ENCODE measurements around the gene SF3A1. TPM values are rescaled to one million over a fixed set of nuclear protein-coding genes. Genes with fewer than 3 reads are reported as not detected.
A peak's percentile ranks its signal among the peaks of the same experiment; 100 is the strongest.

SF3A1 gene
- total RNA-seq, 1 donor from 2014 or later: 164 TPM

DNA sequence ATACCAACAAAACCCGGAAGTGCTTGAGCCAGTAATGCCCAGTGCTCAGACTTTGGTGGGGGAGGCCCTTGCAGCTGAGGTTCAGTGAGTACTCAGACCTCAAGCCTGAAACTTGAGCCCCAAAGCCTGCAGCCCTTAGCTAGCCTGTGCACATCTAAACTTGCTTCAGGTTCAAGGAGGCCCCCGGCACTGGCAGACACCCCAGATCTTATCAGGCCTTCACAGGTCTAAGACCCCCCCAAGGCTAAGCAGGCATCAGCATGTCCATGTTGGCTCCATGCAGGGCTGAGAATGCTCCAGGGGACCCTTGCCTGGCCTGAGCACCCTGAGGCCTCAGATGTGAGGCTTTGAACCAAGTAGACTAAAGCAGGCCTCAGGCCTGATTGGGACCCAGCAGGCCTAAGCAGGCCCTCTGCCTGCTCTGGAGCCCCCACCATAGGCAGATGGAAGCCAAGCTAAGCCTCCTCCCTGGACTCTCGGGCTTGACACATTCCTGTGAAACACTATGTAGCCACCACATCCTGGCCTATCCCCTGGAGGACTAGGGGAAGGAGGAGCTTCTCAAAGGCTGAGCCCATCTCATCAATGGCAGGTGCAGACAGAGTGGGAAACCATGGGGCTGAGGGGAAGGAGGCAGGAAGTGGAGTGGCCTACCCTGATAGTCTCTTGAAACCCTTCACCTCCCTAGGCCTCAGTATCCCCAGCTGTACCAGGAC is 66.2 kb downstream of the SF3A1 start:
- no peak for DNase-seq
- peaks cover 39% of the 10 kb centered on the region for H3K36me3 ChIP-seq
- peaks cover 36% of the 10 kb centered on the region for H3K4me1 ChIP-seq
- no peak for TF ChIP-seq CTCF (IDR thresholded peaks at IDR 0.05)
- peak overlapping the region; percentile 97 for H3K4me3 ChIP-seq
- H3K27me3 ChIP-seq: no peaks in the 10 kb centered on the region
- intact Hi-C loops (cut with DNase I): no loop called here
- ATAC-seq: peak; percentile 1
- H3K9me3 ChIP-seq: no peaks in the 10 kb centered on the region
- H3K27ac ChIP-seq: peak overlapping the region; percentile 92

DNA sequence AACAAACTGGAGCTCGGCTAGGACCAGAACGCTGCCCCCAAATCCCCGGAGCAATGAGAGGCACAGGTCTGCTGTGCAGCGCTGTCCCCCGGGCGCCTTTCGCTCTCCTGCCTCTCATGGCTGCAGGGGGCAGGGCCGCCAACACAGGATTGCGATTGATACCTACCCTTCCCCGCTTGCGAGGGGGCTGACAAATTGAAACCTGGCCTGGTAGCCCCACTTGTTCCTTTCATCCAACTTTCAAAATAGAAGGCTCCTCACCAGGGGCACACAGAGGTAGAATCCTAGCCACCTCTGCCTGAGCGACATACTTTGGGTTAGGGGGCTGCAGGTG is 66.7 kb downstream of the SF3A1 start:
- no peak for DNase-seq
- TF ChIP-seq CTCF (IDR thresholded peaks at IDR 0.05): no peak
- H3K9me3 ChIP-seq: no peaks in the 10 kb centered on the region
- no peaks in the 10 kb centered on the region for H3K27me3 ChIP-seq
- peaks cover 36% of the 10 kb centered on the region for H3K4me1 ChIP-seq
- intact Hi-C loops (cut with DNase I): loop anchor here (5.0 kb wide), 1 partner anchor 97 kb away; the partner anchor contains the start of gene RNF215
- peaks cover 39% of the 10 kb centered on the region for H3K36me3 ChIP-seq
- H3K4me3 ChIP-seq: peak overlapping the region; percentile 97
- ATAC-seq: no peak
- H3K27ac ChIP-seq: peak overlapping the region; percentile 92

DNA sequence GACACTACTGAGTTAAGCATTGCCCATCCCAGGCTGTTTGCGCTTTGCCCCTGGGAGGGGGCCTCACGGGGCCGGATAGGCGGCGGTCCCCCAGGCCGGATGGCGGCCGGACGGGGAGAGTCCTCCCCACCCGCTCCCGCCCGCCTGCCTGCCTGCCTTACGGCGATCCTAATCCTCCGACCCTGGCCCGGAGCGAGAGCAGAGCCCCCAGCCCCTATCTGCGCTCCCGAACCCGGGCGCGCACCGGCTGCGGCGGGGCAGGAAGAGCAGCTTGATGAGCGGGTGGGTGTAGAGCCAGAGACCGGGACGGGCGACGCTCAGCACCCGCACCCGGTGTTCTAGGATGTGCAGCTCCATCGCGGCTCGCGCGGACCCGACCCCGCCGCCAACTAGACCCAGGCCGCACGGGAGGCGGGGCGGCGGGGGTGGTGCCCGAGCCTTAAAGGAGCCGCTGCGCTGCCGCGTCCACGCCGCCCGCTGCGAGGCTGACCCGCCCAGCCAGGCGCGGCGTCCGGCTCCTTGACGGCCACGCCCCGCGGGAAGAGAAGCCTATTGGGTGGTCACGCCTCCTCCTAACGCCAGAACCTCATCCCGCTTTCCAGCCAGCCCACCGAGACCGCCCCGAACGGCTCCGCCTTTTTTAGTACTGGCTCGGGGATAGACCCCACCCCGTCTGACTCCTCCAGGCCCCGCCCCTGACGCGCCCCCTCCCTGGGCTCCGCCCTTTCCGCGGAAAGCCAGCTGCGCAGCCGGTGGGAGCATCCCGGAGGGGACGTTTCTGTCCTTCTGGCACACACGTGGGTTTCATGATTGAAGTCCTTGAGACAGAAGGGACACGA is 67.3 kb downstream of the SF3A1 start, which contains the start of gene CASTOR1:
TSS of gene CASTOR1 (minus strand) at position 365 of the 839 bp plus-strand sequence. CDS start at position 357, 8 bp downstream.
- ATAC-seq (peak; percentile 87), DNase-seq (peak; percentile 99)
- no peaks in the 10 kb centered on the region for H3K27me3 ChIP-seq
- peaks cover 38% of the 10 kb centered on the region for H3K36me3 ChIP-seq
- no peak for TF ChIP-seq CTCF (IDR thresholded peaks at IDR 0.05)
- no peaks in the 10 kb centered on the region for H3K9me3 ChIP-seq
- H3K4me3 ChIP-seq: peak within 1 kb of the TSS; percentile 97
- peaks cover 36% of the 10 kb centered on the region for H3K4me1 ChIP-seq
- intact Hi-C loops (cut with DNase I): loop anchor here (5.0 kb wide), 1 partner anchor 98 kb away; the partner anchor contains the start of gene RNF215
- peak within 1 kb of the TSS; percentile 92 for H3K27ac ChIP-seq

DNA sequence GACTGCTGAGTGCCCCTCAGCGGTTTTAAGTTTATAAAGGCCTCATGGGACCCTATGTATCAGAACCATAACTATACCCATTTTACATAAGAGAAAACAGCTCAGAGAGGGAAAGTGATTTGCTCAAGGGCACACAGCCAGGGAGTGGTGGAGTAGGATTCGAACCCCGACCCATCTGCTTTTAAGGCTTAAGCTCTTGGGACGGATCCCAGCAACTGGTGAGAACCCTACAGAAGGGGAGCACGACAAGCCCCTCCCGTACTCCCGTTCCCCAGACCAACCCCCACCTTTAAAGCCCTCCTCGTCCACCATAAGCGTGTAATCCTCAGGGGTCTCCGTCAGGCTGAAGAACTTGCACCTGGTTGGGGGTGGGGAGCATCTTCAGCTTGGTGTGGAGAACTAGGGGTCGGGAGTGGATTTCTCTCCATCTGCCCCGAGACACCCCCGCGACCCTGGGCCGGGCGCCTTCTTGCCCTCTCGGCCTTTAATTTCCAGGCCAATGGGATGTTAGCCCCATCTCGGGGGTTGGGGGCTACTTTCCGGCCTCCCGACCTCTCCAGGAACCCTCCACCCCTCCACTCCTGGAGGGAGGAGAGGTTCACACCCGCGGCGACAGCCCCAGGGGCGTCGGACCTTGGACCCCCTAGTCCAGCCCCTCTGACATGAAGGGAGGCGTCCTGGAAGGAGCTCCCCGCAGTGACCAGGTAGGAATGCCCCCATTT is 68.1 kb downstream of the SF3A1 start:
- H3K4me3 ChIP-seq: peak overlapping the region; percentile 97
- H3K27ac ChIP-seq: peak overlapping the region; percentile 92
- H3K36me3 ChIP-seq: peaks cover 30% of the 10 kb centered on the region
- H3K27me3 ChIP-seq: no peaks in the 10 kb centered on the region
- no peaks in the 10 kb centered on the region for H3K9me3 ChIP-seq
- H3K4me1 ChIP-seq: peaks cover 36% of the 10 kb centered on the region
- DNase-seq (peak; percentile 66), ATAC-seq (no peak)
- TF ChIP-seq CTCF (IDR thresholded peaks at IDR 0.05): no peak
- intact Hi-C loops (cut with DNase I): loop anchor here (5.0 kb wide), 1 partner anchor 99 kb away; the partner anchor contains the start of gene RNF215

DNA sequence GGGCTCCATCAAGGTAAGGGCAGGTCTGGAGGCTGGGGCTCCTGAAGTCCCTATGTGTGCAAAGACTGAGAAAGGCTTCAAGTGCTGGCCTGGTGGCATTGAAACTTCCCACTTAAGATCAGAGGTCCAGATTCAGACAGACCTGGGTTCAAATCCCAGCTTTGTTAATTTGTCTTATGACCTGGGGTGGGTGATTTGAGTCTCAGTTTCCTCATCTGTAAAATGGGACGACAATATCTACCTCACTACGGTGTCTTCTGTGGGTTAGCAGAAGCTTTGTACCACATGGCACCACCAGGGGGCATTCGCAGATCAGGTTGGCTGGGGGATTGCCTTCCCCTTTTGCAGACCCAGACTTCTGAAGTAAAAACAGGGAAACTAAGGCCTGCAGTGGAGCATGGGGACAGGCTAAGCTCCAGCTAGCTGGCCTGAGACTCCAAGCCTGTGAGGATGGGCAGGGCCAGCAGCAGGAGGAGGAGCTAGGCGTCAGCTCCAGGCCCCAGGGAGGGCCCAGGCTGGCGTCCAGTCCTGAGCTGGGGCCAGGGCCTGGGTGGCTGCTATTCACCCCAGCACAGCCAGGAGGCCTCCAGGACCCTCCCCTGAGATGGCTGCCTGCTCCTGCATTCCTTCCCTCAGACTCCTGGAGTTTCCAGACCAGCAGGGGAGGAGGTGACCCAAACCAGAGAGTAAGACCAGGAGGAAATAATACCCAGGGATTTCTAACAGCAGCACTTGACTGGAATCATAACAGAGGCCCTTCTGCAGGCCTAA is 68.9 kb downstream of the SF3A1 start:
- DNase-seq: peak; percentile 92
- peaks cover 22% of the 10 kb centered on the region for H3K36me3 ChIP-seq
- H3K9me3 ChIP-seq: no peaks in the 10 kb centered on the region
- peak overlapping the region; percentile 97 for H3K4me3 ChIP-seq
- intact Hi-C loops (cut with DNase I): loop anchor here (5.0 kb wide), 1 partner anchor 99 kb away; the partner anchor contains the start of gene RNF215
- H3K27me3 ChIP-seq: no peaks in the 10 kb centered on the region
- TF ChIP-seq CTCF (IDR thresholded peaks at IDR 0.05): peak; percentile 73
- ATAC-seq: peak; percentile 73
- H3K4me1 ChIP-seq: peaks cover 36% of the 10 kb centered on the region
- H3K27ac ChIP-seq: peak overlapping the region; percentile 92
